Endothelial cell (in vitro differentiated cells): Measurements from ENCODE around the gene SART3. TPM values are rescaled to one million over a fixed set of nuclear protein-coding genes. Genes with fewer than 3 reads are reported as not detected.

Source experiments
- DNase-seq: peaks from one replicate; pipeline ENCODE4 v3.0.0; 2021; ENCODE audit warnings: low spot score
- H3K27ac Mint-ChIP-seq: one replicate; pipeline ENCODE4 v1.8.0; 2021; ENCODE audit warnings: mixed read lengths, inconsistent platforms; ENCODE audit not compliant: unreplicated experiment
- H3K27me3 Mint-ChIP-seq: one replicate; pipeline ENCODE4 v1.8.0; 2021; ENCODE audit warnings: mild to moderate bottlenecking, moderate library complexity, mixed read lengths, inconsistent platforms; ENCODE audit not compliant: unreplicated experiment
- H3K36me3 Mint-ChIP-seq: one replicate; pipeline ENCODE4 v1.8.0; 2021; ENCODE audit warnings: mild to moderate bottlenecking, low read depth, mixed read lengths, inconsistent platforms; ENCODE audit not compliant: unreplicated experiment
- H3K4me1 Mint-ChIP-seq: one replicate; pipeline ENCODE4 v1.8.0; 2021; ENCODE audit warnings: mild to moderate bottlenecking, mixed read lengths, inconsistent platforms; ENCODE audit not compliant: unreplicated experiment
- H3K4me3 Mint-ChIP-seq: one replicate; pipeline ENCODE4 v1.8.0; 2021; ENCODE audit warnings: mild to moderate bottlenecking, mixed read lengths, inconsistent platforms; ENCODE audit not compliant: unreplicated experiment
- H3K9me3 Mint-ChIP-seq: one replicate; pipeline ENCODE4 v1.8.0; 2021; ENCODE audit warnings: mixed read lengths, inconsistent platforms; ENCODE audit not compliant: unreplicated experiment
- total RNA-seq: library from RNA; stranded (reverse); fragmentation: NEBNext Ultra II Directional; extraction: Animal tissue kit (Norgen Biotek cat#: 25700); gene quantifications from one replicate; pipeline ENCODE4 v1.2.1, GENCODE V29; 2021; ENCODE audit not compliant: unreplicated experiment
- TF ChIP-seq, protein P1 (sequence below): fragments of 200-600 bp; sonication (generic); IDR thresholded peaks from one replicate; pipeline ENCODE4 v1.5.0; 2021; ENCODE audit warnings: antibody characterized with exemption; ENCODE audit not compliant: unreplicated experiment

SART3 gene
- total RNA-seq, 1 donor from 2014 or later: 67.8 TPM

DNA sequence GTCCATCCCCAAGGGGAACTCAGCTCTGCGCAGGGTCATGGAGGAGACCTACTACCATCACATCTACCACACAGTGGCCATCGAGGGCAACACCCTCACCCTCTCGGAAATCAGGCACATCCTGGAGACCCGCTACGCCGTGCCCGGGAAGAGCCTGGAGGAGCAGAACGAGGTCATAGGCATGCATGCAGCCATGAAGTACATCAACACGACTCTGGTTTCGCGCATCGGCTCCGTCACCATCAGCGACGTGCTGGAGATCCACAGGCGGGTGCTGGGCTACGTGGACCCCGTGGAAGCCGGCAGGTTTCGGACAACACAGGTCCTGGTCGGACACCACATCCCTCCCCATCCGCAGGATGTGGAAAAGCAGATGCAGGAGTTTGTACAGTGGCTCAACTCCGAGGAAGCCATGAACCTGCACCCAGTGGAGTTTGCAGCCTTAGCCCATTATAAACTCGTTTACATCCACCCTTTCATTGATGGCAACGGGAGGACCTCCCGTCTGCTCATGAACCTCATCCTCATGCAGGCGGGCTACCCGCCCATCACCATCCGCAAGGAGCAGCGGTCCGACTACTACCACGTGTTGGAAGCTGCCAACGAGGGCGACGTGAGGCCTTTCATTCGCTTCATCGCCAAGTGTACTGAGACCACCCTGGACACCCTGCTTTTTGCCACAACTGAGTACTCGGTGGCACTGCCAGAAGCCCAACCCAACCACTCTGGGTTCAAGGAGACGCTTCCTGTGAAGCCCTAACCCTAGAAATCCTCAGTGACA lies 42.1 kb downstream of the SART3 start:
- peaks cover 30% of the 10 kb centered on the region for H3K36me3 Mint-ChIP-seq
- no peaks in the 10 kb centered on the region for H3K9me3 Mint-ChIP-seq
- peaks cover 4% of the 10 kb centered on the region for H3K4me1 Mint-ChIP-seq

DNA sequence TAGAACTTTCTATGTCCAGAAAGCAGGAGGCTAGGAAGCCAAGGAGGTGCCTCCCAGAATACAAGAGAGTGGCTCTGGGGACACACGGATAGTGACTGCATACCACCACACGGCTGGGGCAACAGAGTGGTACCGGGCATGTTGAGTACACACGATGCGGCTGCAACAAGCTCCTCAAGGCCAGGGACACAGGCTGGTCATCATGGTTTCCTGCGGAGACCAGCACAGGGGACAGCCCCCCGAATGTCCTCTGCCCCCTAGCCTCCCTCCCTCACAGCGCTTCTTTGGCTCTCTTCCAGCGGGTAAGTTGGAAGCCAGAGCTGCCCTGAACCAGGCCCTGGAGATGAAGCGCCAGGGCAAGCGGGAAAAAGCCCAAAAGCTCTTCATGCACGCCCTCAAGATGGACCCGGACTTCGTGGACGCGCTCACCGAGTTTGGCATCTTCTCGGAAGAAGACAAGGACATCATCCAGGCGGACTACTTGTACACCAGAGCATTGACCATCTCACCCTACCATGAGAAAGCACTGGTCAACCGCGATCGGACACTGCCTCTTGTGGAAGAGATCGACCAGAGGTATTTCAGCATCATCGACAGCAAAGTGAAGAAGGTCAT lies 42.8 kb downstream of the SART3 start:
- Mint-ChIP-seq H3K4me1 (peaks cover 4% of the 10 kb centered on the region), H3K27ac (no peak overlapping the region), H3K4me3 (peak overlapping the region; percentile 56), H3K36me3 (peaks cover 24% of the 10 kb centered on the region), H3K27me3 (peaks cover 21% of the 10 kb centered on the region), H3K9me3 (no peaks in the 10 kb centered on the region)
- TF ChIP-seq, protein P1, sequence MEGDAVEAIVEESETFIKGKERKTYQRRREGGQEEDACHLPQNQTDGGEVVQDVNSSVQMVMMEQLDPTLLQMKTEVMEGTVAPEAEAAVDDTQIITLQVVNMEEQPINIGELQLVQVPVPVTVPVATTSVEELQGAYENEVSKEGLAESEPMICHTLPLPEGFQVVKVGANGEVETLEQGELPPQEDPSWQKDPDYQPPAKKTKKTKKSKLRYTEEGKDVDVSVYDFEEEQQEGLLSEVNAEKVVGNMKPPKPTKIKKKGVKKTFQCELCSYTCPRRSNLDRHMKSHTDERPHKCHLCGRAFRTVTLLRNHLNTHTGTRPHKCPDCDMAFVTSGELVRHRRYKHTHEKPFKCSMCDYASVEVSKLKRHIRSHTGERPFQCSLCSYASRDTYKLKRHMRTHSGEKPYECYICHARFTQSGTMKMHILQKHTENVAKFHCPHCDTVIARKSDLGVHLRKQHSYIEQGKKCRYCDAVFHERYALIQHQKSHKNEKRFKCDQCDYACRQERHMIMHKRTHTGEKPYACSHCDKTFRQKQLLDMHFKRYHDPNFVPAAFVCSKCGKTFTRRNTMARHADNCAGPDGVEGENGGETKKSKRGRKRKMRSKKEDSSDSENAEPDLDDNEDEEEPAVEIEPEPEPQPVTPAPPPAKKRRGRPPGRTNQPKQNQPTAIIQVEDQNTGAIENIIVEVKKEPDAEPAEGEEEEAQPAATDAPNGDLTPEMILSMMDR: no peak
- no peak for DNase-seq

More for the DNA sequence above, 42.1 kb downstream of the SART3 start:
- DNase-seq: no peak
- Mint-ChIP-seq H3K4me3 (peak overlapping the region; percentile 56), H3K27me3 (peaks cover 22% of the 10 kb centered on the region), H3K27ac (no peak overlapping the region)
- TF ChIP-seq, protein P1: no peak

- peaks cover 4% of the 10 kb centered on the region for H3K4me1 Mint-ChIP-seq
- H3K27me3 Mint-ChIP-seq: peaks cover 20% of the 10 kb centered on the region
- peak overlapping the region; percentile 32 for H3K4me3 Mint-ChIP-seq
- no peaks in the 10 kb centered on the region for H3K9me3 Mint-ChIP-seq
- H3K36me3 Mint-ChIP-seq: peaks cover 23% of the 10 kb centered on the region
- no peak overlapping the region for H3K27ac Mint-ChIP-seq
- no peak for DNase-seq
- TF ChIP-seq, protein P1: no peak
Observed at GRCh38 chr12:108517288-108518100, 43.5 kb downstream of the SART3 start.

- no peak for DNase-seq
- TF ChIP-seq, protein P1: no peak
- Mint-ChIP-seq H3K4me3 (peak overlapping the region; percentile 92), H3K9me3 (no peaks in the 10 kb centered on the region), H3K27me3 (peaks cover 20% of the 10 kb centered on the region), H3K4me1 (peaks cover 9% of the 10 kb centered on the region), H3K36me3 (peaks cover 17% of the 10 kb centered on the region), H3K27ac (peak overlapping the region; percentile 20)
Observed at GRCh38 chr12:108516511-108517275, 44.3 kb downstream of the SART3 start.
